ENCODE results near the gene SPRY1. TPM values are rescaled to one million over a fixed set of nuclear protein-coding genes. Genes with fewer than 3 reads are reported as not detected.

Gene SPRY1
- total and polyA plus RNA-seq, 9 of the 15 experiments (the other 6 are each of a cell fraction or from before 2014, with no cell fraction given) = 0.18 to 1.9 (median 0.45) TPM; not detected in 1

DNA sequence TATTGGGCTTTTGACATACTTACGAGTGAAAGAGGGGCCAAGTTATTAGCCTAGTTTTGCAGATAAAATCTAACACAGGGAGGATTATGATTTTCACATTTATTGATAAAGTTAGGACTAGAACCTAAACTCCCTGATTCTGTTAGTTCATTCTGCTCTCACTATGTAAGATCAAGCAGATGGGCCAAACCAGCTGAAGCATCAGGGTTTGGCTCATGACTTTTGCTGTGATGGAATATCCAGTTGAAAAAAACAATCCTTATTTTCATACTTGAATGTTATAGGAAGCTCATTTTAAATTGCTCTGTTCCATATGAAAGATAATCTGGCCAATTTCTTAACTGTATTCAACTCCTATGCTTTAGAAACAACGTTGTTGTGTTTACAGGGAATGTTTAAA lies 21.2 kb downstream of the SPRY1 start:
- Histone ChIP-seq H3K4me3 (no peak overlapping the region), H2AFZ (ENCODE audit: low read depth, low read length) (peak overlapping the region; percentile 67; the same call in 1 of the 2 replicates), H3K27ac (ENCODE audit: extremely low read depth, low read depth, low read length) (no peak overlapping the region; the same call in 2 of the 3 replicates), H3K4me2 (ENCODE audit: insufficient read depth, low read length) (no peak overlapping the region), H4K20me1 (replicated peaks; ENCODE audit: control insufficient read depth, insufficient read depth, low read length) (no peaks in the 10 kb centered on the region), H3K79me2 (ENCODE audit: control insufficient read depth, insufficient read depth, low read length) (no peaks in the 10 kb centered on the region), H3K4me1 (replicated peaks in 1 of 2; ENCODE audit: control insufficient read depth in 2 of 2, insufficient read depth in 2 of 2, low read length in 2 of 2) (peaks cover 0 to 13% of the 10 kb centered on the region in 2 experiments; a peak in 2 of 5 replicates), H3K36me3 (ENCODE audit: control insufficient read depth, insufficient read depth, low read length) (no peaks in the 10 kb centered on the region), H3K9me3 (replicated peaks; ENCODE audit: control insufficient read depth, insufficient read depth, low read depth, low read length) (peaks cover 3% of the 10 kb centered on the region; the same call in 1 of the 2 replicates), H3K9me1 (ENCODE audit: control insufficient read depth, insufficient read depth, low read length) (no peaks in the 10 kb centered on the region), H3K27me3 (ENCODE audit: control insufficient read depth in 2 of 2, insufficient read depth in 2 of 2, low read length in 2 of 2) (no peaks in the 10 kb centered on the region), H3K9ac (ENCODE audit: insufficient read depth in 1 of 2, low read depth in 2 of 2, low read length in 2 of 2) (no peak overlapping the region)
- DNase-seq (ENCODE audit: extremely low read depth in 1 of 4, low spot score in 3 of 4) (no peak), ATAC-seq (no peak), FAIRE-seq (no peak)
- WGBS (ENCODE audit: insufficient coverage, low coverage, missing lambda C conversion rate) = 21% methylated on average over 2 of the region's 2 CpGs
- intact Hi-C loops (cut with micrococcal nuclease) = no loop called here
- CTCF ChIA-PET (ENCODE audit: low intra/inter-chr PET ratio) = no interaction called here
- in situ Hi-C loops (cut with MboI) = no loop called here
- POLR2A ChIA-PET = interaction anchor here (0.9 to 1.2 kb wide), 2 partner anchors 8 to 12 kb away, joined by 3 read pairs; no protein-coding TSS in a partner anchor
- BruUV-seq (replicated peaks) = no TSS peak
- TF ChIP-seq ATF1 (CRISPR knock-in tag; IDR thresholded peaks at IDR 0.05) (no peak), ATF1 (tag; IDR thresholded peaks at IDR 0.05) (no peak), SP2 (IDR thresholded peaks at IDR 0.05; ENCODE audit: extremely low read depth, low read depth, low read length, poor library complexity, severe bottlenecking) (no peak), CCAR2 (IDR thresholded peaks at IDR 0.05; ENCODE audit: low read depth, low read length) (no peak), ZNF778 (CRISPR knock-in tag; IDR thresholded peaks at IDR 0.05) (no peak), ZFPM2 (CRISPR knock-in tag; IDR thresholded peaks at IDR 0.05) (no peak), JUN (IDR thresholded peaks at IDR 0.05; ENCODE audit: borderline replicate concordance, low read depth, low read length) (no peak), JUN (CRISPR knock-in tag; IDR thresholded peaks at IDR 0.05; ENCODE audit: borderline replicate concordance) (no peak), ZFX (CRISPR knock-in tag; IDR thresholded peaks at IDR 0.05) (no peak), CREBBP (IDR thresholded peaks at IDR 0.05; ENCODE audit: low read depth, low read length) (no peak), MTF1 (CRISPR knock-in tag; IDR thresholded peaks at IDR 0.05; ENCODE audit: borderline replicate concordance) (no peak), MYNN (IDR thresholded peaks at IDR 0.05) (no peak), MYNN (CRISPR knock-in tag; IDR thresholded peaks at IDR 0.05) (no peak), CBX8 (IDR thresholded peaks at IDR 0.05; ENCODE audit: borderline replicate concordance, extremely low read depth, low read depth, low read length, poor library complexity, severe bottlenecking) (no peak), ILK (tag; IDR thresholded peaks at IDR 0.05; ENCODE audit: borderline replicate concordance, low read depth) (no peak), ZNF3 (CRISPR knock-in tag; IDR thresholded peaks at IDR 0.05) (no peak), POLR2AphosphoS5 (IDR thresholded peaks at IDR 0.05; ENCODE audit: control insufficient read depth, insufficient read depth, low read depth, low read length) (no peak), ZBTB5 (IDR thresholded peaks at IDR 0.05) (no peak), ETV1 (tag; conservative IDR thresholded peaks at IDR 0.05; ENCODE audit: low read depth) (no peak), KHSRP (IDR thresholded peaks at IDR 0.05) (no peak), NR2F6 (CRISPR knock-in tag; IDR thresholded peaks at IDR 0.05) (no peak)
- TF ChIP-seq, protein P1, sequence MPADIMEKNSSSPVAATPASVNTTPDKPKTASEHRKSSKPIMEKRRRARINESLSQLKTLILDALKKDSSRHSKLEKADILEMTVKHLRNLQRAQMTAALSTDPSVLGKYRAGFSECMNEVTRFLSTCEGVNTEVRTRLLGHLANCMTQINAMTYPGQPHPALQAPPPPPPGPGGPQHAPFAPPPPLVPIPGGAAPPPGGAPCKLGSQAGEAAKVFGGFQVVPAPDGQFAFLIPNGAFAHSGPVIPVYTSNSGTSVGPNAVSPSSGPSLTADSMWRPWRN (IDR thresholded peaks at IDR 0.05; ENCODE audit: low read depth) = no peak

Measured in K562 (cell line).